ENCODE measurements around the gene MADCAM1.

The MADCAM1 gene

DNA sequence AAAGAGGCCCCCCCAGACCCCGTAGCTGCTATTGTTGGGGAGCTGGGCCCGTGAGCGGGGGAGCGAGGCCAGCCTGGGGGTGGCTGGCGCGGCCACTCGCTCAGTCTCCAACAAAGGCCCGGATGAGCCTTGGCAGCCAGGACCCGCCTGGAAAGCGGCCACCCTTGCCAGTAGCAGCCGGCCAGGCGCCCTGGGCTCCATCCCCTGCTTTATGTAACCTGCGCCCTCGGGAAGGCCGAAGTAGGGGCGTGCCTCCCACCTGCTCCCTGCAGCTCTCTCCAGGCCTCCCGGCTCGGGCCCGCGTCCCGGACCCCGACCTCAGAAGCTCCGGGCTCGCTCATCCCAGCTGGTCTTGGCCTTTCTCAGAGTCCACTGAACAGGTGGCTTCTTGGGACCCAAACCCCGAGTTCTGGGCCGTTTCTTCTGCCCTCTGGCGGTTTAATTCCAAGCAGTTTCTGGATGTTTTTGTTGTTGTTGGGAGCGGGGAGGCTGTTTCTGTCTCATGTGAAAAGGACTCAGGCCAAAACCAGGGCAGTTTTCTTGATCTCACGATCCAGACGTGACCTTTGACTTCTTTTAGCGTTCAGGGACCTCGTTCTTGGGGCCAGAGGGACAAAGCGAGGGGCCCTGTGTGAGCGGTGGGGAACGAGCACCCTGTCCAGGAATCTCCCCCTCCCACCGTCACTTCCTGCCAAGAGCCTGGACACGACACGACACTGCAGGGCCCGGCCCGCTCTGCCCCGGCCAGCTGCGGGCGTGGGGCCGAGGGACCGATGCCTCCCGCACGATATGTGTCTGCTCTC is 36.5 kb downstream of the MADCAM1 start:
- no peak for DNase-seq (ENCODE audit: low read depth)

DNA sequence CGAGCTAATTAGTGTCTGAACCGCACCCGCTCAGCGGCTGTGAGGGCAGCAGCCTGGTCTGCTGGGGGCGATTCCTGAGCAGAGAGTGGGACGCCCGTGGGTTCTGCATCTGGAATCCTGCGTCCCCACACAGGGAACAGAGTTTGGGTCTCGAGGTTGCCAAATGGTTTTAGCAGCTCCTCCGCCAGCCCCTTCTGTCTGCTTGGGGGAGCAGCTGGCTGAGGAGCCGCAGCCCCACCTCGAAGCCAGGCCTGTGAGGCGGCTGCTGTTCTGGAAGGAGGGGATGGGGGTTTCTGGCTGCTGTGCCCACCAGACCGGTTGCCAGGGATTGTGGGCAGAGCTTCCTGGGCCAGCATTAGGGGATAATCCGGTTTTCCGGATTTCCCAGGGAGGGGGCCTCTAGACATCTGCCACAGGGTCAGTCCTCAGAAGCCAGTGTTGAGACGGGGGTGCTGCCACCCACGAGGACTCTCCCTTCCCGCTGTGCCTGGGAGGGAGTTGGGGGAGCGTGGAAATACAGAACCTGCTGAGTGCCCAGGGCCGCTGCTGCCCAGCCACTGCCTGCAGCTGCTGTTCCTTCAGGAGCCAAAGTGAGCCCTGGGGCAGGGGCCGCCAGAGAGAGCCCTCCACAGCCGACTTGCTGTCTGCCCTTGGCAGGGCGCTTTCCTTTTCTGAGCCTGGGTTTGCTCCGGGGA is 37.2 kb downstream of the MADCAM1 start:
- DNase-seq (ENCODE audit: low read depth) = no peak

- DNase-seq (ENCODE audit: low read depth) = no peak
Measured at GRCh38 chr19:534088-534487, 37.8 kb downstream of the MADCAM1 start.

- no peak for DNase-seq (ENCODE audit: low read depth)
Measured at GRCh38 chr19:535017-535835, 38.9 kb downstream of the MADCAM1 start.

DNA sequence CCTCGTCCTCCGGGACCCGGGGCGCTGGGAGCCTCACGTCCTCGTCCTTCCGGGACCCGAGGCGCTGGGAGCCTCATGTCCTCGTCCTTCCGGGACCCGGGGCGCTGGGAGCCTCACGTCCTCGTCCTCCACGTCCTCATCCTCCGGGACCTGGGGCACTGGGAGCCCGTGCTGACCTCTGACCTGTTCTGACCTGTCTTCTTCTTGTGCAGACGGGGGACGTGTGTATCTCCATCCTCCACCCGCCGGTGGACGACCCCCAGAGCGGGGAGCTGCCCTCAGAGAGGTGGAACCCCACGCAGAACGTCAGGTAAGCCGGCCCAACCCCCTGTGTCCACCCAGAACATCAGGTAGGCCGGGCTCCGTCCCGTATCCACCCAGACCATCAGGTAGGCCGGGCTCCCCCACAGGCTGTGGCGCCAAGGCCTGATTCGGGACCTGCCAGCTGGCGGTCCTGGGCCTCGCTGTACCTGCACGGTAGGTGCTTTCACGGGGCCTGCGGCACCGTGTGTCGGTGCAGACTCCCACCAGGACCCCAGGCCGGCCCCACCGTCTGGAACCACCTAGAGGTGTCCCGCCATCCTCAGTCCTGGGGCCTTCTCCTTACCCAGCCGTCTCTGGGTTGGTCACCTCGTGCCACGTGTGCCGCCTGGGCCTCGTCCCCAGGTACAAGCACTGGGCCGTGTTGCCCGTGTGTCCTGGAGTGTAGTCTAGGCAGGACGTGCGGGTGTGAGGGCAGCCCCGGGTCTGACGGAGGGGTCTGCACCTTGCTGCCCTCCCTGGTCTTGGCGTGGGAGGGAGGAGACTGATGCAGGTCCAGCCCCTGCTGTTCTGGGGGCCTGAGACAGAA is 40.0 kb downstream of the MADCAM1 start:
- DNase-seq (ENCODE audit: low read depth) = no peak

DNA sequence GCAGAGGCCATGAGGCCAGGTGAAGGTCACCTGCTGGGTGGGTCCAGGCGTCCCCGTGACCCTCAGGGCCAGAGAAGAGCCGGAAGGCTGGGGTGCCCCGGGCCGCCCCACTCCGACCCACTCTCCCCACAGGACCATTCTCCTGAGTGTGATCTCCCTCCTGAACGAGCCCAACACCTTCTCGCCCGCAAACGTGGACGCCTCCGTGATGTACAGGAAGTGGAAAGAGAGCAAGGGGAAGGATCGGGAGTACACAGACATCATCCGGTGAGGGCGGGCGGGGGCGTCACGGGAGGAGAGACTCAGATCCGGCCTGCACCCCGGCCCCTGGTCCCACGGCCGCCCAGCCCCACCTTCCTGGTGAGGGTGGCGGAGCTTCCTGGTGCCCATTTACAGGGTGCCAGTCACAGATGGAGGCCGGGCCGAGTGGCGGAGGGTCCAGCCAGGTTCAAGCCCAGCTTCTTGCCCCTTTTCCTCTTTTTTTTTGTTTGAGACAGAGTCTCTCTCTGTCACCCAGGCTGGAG is 40.7 kb downstream of the MADCAM1 start:
- DNase-seq (ENCODE audit: low read depth) = no peak

DNA sequence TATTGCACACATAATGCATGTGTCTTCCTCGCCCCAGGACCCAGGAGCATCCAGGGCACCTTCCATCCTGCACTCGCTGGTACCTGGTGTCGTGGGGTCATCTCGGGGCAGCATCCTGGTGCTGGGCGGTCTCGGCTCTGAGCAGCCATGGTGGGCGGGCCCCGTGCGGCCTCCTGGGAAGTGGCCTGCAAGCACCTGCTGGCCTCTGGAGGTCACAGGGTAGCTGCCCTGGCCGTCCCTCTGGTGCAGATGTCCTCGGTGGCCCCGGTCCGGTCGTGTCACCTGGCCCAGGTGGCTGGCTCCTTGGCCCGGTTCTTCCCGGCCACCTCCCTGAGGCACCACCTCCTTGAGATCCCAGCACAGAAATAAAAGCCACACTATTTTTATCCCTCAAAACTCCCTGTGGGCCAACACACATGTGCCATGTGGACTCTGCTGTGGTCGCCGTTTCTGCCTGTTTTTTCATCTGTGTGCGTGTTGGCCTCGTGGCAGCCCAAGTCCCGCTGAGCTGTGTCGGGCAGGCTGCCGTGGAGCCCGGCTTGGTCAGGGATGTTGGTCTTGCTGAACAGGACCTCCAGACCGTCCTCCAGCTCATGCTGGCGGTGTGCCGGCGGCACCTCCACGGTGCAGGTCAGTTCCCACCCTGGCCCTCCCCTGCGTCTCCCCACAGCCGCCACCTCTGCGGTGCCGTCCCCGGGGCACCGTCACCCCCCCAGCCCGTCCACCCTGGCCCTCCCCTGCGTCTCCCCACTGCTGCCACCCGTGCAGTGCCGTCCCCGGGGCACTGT is 42.5 kb downstream of the MADCAM1 start:
- no peak for DNase-seq (ENCODE audit: low read depth)

GRCh38 chr19:539429-540030 is 43.2 kb downstream of the MADCAM1 start:
- DNase-seq (ENCODE audit: low read depth) = no peak

GRCh38 chr19:540867-541637 is 44.8 kb downstream of the MADCAM1 start:
- DNase-seq (ENCODE audit: low read depth) = no peak

DNA sequence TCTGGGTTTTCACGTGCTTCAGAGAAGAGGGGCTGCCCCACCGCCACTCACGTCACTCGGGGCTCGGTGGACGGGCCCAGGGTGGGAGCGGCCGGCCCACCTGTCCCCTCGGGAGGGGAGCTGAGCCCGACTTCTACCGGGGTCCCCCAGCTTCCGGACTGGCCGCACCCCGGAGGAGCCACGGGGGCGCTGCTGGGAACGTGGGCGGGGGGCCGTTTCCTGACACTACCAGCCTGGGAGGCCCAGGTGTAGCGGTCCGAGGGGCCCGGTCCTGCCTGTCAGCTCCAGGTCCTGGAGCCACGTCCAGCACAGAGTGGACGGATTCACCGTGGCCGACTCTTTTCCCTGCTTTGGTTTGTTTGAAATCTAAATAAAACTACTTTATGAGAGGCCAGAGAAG is 45.4 kb downstream of the MADCAM1 start:
- DNase-seq (ENCODE audit: low read depth) = no peak

DNA sequence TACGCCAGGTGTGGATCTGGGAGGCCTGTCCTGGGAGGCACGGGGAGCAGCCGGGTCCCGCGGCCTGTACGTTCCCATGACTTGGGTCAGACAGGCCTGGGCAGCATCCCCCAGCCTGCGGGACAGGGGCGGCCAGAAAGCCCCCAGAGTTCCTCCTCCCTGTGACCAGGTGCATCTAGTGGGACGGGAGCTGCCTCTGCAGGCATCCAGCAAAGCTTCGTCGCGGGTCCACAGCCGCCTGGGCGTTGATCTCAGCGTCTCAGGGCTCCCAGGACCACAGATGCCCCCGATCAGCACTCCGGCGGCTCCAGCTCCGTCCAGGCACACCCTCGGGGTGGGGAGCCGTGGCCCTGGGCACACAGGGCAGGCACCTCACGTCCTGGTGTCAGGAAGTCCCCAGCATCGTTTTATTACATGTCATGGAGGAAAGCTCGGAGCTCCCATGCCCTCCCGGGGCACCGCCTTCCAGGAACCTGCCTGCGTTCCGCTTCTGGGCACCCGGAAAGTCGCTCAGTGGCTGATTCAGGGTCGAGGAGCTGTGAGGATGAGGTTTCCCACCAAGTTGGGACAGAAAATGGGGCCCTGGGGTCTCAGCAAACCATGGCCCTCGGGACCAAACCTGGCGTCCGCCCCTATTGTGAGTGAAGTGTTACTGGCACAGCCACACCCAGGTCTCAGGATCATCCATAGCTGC is 46.0 kb downstream of the MADCAM1 start:
- no peak for DNase-seq (ENCODE audit: low read depth)

- DNase-seq (ENCODE audit: low read depth) = no peak
Measured at GRCh38 chr19:543910-544608, 47.8 kb downstream of the MADCAM1 start, which contains the start of gene GZMM. Gene GZMM, plus strand, starts transcription at chr19:544053. Its CDS starts 19 bp downstream, at chr19:544072.

- DNase-seq (ENCODE audit: low read depth) = no peak
Measured at GRCh38 chr19:547117-547516, 50.8 kb downstream of the MADCAM1 start.

GRCh38 chr19:547836-548720 is 51.8 kb downstream of the MADCAM1 start:
- DNase-seq (ENCODE audit: low read depth) = no peak

- no peak for DNase-seq (ENCODE audit: low read depth)
Measured at GRCh38 chr19:548886-549830, 52.9 kb downstream of the MADCAM1 start.

DNA sequence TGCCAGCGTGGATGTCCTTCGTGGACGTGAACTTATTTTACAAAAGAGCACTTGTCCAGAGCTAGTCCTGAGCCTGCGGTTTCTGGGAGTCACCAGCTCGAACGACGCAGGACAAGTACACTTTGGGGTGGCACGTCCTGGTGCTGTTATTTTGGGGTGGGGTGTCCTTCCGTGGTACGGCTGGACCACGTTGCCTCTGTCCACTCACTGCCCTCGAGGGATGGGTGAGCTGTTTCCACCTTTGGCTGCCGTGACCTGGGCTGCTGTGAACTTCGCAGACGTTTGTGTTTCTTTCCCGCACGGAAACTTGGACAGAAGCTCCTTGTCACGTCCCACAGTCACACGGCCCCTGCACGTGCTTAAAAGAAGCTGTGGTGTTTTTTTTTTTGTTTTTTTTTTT is 58.5 kb downstream of the MADCAM1 start:
- no peak for DNase-seq (ENCODE audit: low read depth)
